Spleen (tissue), 7 donors: ENCODE data around the gene HMGB3.

Source experiments
- POLR2A ChIP-seq, 3 donors: fragments of 450-650 bp; IDR thresholded peaks; one replicate each; pipeline ENCODE4 v1.5.1; 2017; ENCODE audit warnings: antibody characterized with exemption in 3 of 3, mild to moderate bottlenecking in 1 of 3
- POLR2AphosphoS5 ChIP-seq, 3 donors: sonication (generic); formaldehyde crosslinking; IDR thresholded peaks; one replicate each; pipeline ENCODE4 v1.5.1; 2017; ENCODE audit warnings: antibody characterized with exemption in 3 of 3
- TF ChIP-seq, protein P1 (sequence below), 11 experiments: fragments of 200-600 bp in 7 of 11; fragments of 450-650 bp in 4 of 11; sonication (generic) in 4 of 11; IDR thresholded peaks in 8 of 11; conservative IDR thresholded peaks in 3 of 11; 1 replicate in 7 of 11; 2 replicates in 4 of 11; pipeline versions ENCODE4 v1.4.0 to v1.8.0; 2016 to 2021; ENCODE audit warnings: antibody characterized with exemption in 11 of 11, inconsistent platforms in 4 of 11, mild to moderate bottlenecking in 1 of 11
- donor health status: DM: no; HTN: no; CAD: no; lungs with moderate emphysema.
- donor health status: DM: no; HTN: no; CAD: no.
- donor health status: DM: no; HTN: no; CAD: no.

DNA sequence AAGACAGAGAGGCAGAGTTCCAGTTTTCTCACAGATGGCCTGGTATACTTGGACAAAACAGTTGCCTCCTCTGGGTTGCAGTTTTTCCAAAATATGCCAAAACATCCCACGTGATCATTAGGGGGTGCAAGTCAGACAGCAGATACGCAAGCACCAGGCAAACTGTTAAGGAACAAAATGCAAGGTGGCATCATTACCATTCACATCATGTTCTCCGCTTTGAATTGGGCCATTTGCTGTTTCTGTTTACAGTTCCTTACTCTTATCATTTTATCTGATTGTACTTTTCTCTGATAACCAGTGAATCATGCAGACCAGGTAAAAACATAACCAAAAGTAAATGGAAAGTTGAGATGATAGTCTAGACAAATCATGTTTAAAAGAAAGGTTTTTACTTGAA lies 16.4 kb upstream of the HMGB3 start:
- TF ChIP-seq, protein P1, sequence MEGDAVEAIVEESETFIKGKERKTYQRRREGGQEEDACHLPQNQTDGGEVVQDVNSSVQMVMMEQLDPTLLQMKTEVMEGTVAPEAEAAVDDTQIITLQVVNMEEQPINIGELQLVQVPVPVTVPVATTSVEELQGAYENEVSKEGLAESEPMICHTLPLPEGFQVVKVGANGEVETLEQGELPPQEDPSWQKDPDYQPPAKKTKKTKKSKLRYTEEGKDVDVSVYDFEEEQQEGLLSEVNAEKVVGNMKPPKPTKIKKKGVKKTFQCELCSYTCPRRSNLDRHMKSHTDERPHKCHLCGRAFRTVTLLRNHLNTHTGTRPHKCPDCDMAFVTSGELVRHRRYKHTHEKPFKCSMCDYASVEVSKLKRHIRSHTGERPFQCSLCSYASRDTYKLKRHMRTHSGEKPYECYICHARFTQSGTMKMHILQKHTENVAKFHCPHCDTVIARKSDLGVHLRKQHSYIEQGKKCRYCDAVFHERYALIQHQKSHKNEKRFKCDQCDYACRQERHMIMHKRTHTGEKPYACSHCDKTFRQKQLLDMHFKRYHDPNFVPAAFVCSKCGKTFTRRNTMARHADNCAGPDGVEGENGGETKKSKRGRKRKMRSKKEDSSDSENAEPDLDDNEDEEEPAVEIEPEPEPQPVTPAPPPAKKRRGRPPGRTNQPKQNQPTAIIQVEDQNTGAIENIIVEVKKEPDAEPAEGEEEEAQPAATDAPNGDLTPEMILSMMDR (IDR thresholded peaks at IDR 0.05 in 8 of 11, conservative IDR thresholded peaks at IDR 0.05 in 3 of 11), result no peak
- TF ChIP-seq POLR2A (IDR thresholded peaks at IDR 0.05) (no peak), POLR2AphosphoS5 (IDR thresholded peaks at IDR 0.05) (no peak)
